Measurements from ENCODE around the gene TFR2.

Gene TFR2

DNA sequence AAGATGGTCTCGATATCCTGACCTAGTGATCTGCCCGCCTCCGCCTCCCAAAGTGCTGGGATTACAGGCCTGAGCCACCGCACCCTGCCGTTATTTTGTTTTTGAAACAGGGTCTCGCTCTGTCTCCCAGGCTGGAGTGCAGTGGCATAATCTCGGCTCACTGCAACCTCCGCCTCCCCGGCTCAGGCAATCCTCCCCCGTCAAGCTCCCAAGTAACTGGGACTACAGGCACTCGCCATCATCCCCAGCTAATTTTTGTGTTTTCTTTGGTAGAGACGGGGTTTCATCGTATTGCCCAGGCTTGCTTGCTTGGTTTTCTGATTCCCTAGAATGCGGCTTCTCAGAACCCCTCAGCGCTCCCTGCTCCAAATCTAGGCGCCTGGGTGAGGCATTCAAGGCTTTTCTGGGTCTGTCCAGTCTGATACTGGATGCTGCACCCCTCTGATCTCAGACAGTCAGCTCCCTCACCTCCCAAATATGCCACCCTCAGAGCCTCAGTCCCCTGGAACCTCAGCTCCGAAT, 1.3 kb downstream of the TFR2 start:
- H3K4me3 ChIP-seq (ENCODE audit: low read length), result no peak overlapping the region
- no peak overlapping the region for H3K9ac ChIP-seq (ENCODE audit: low read depth, low read length)
- H3K27ac ChIP-seq (ENCODE audit: low read length), result no peak overlapping the region
- no peaks in the 10 kb centered on the region for H3K27me3 ChIP-seq (ENCODE audit: insufficient read depth, low read length)
- H3K9me3 ChIP-seq (ENCODE audit: insufficient read depth, low read depth, low read length), result no peaks in the 10 kb centered on the region
- no peaks in the 10 kb centered on the region for H3K36me3 ChIP-seq (ENCODE audit: insufficient read depth, low read depth, low read length)
- no peaks in the 10 kb centered on the region for H3K4me1 ChIP-seq (ENCODE audit: insufficient read depth, low read length)

DNA sequence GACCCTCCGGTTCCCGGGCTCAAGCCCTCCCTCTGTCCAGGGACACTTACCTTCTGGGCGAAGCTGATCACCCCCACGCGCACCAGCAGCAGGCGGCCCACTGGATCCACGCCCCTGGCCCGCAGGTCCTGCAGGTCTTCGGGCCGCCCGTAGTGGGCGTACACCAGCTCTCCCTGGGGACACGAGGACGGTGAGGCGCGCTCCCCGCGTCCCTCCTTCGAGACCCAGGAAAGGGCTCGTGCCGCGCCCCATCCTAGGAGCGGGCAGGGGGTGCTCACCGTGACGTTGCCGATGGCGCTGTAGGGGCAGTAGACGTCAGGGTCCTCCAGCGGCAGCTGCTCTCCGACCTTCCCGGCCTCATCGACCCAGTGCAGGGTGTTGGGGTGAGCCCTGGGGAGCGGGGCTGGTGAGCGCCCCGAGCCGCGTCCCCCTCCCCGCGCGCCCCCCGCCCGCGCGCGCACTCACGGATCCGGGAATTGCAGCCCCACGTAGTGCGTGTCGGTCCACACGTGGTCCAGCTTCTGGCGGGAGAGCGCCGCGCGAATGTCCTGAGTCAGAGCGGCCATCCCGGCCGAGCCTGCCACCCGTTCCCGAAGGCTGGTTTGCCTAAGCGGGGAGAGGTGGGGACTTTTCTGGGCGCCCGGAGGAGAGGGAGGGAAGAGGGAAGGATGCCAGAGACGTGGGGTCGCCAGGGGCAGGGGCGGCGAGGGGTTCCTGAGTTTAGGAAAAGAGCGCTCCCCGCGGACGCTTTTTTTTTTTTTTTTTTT, 8.2 kb downstream of the TFR2 start:
- Histone ChIP-seq H3K27me3 (ENCODE audit: insufficient read depth, low read length) (peaks cover 28% of the 10 kb centered on the region), H3K36me3 (ENCODE audit: insufficient read depth, low read depth, low read length) (no peaks in the 10 kb centered on the region), H3K4me3 (ENCODE audit: low read length) (peak overlapping the region; percentile 68), H3K9ac (ENCODE audit: low read depth, low read length) (peak overlapping the region; percentile 73; the same call in 1 of the 2 replicates), H3K27ac (ENCODE audit: low read length) (no peak overlapping the region), H3K4me1 (ENCODE audit: insufficient read depth, low read length) (no peaks in the 10 kb centered on the region), H3K9me3 (ENCODE audit: insufficient read depth, low read depth, low read length) (no peaks in the 10 kb centered on the region)

DNA sequence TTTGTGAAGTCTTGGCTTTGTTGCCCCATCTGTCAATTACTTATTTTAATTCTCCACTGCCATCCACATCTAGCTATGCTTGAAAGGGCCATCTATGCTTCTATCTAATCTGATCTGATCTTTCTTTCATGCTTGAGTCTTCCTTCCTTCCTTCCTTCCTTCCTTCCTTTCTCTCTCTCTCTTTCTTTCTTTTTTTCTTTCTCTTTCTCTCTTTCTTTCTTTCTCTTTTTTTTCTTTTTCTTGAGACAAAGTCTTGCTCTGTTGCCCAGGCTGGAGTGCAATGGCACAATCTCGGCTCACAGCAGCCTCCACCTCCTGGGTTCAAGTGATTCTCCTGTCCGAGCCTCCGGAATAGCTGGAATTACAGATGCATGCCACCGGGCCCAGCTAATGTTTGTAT, 11.3 kb downstream of the TFR2 start:
- no peak overlapping the region for H3K27ac ChIP-seq (ENCODE audit: low read length)
- no peak overlapping the region for H3K4me3 ChIP-seq (ENCODE audit: low read length)
- no peaks in the 10 kb centered on the region for H3K9me3 ChIP-seq (ENCODE audit: insufficient read depth, low read depth, low read length)
- H3K4me1 ChIP-seq (ENCODE audit: insufficient read depth, low read length), result peaks cover 4% of the 10 kb centered on the region; the same call in 1 of the 2 replicates
- no peaks in the 10 kb centered on the region for H3K36me3 ChIP-seq (ENCODE audit: insufficient read depth, low read depth, low read length)
- no peak overlapping the region for H3K9ac ChIP-seq (ENCODE audit: low read depth, low read length)
- H3K27me3 ChIP-seq (ENCODE audit: insufficient read depth, low read length), result peaks cover 42% of the 10 kb centered on the region

DNA sequence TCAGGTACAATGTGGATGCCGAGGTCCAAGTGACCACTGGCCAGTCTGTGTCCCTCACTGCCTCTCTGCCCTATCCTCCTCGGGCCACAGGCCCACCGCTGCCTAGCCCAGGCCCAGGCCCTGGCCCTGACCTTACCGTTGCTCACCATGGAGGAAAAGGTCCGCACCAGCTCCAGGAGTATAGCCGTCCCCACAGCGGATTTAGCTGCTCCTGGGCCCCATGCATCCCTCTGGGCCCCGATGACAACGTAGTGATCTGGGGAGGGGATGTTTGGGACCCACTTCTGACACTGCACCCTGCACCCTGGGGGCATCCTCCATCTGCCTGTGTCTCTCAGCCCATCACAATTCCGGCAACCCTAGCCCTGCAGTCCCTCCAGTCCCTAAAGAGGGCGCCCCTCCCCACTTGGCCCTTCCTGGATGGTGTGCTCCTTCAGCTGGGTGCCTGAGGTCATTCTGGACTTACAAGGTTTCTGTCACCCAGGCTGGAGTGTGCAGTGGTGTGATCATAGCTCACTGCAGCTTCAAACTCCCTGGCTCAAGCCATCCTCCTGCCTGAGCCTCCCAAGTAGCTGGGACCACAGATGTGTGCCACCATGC, 12.1 kb downstream of the TFR2 start:
- Histone ChIP-seq H3K27me3 (ENCODE audit: insufficient read depth, low read length) (peaks cover 37% of the 10 kb centered on the region), H3K4me1 (ENCODE audit: insufficient read depth, low read length) (peaks cover 4% of the 10 kb centered on the region; the same call in 1 of the 2 replicates), H3K9ac (ENCODE audit: low read depth, low read length) (no peak overlapping the region), H3K36me3 (ENCODE audit: insufficient read depth, low read depth, low read length) (no peaks in the 10 kb centered on the region), H3K9me3 (ENCODE audit: insufficient read depth, low read depth, low read length) (no peaks in the 10 kb centered on the region), H3K4me3 (ENCODE audit: low read length) (no peak overlapping the region), H3K27ac (ENCODE audit: low read length) (no peak overlapping the region)

DNA sequence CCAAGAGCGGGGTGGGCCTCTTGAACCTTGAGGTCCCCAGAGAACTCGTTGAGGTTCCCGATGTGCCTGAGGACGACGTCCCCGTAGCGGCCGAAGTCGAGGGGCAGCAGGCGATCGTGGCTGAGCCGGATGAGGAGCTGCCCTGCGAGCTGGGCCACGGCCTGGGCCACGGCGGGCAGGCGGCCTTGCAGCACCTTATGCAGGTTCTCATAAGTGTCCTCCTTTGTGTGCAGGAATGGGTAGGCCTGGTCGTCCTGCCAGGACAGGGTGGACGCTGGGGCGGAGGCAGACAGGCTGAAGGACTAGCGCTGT, 14.2 kb downstream of the TFR2 start:
- H3K36me3 ChIP-seq (ENCODE audit: insufficient read depth, low read depth, low read length), result no peaks in the 10 kb centered on the region
- peak overlapping the region; percentile 45; the same call in 1 of the 2 replicates for H3K9ac ChIP-seq (ENCODE audit: low read depth, low read length)
- H3K9me3 ChIP-seq (ENCODE audit: insufficient read depth, low read depth, low read length), result no peaks in the 10 kb centered on the region
- H3K4me1 ChIP-seq (ENCODE audit: insufficient read depth, low read length), result peaks cover 4% of the 10 kb centered on the region; the same call in 1 of the 2 replicates
- H3K27ac ChIP-seq (ENCODE audit: low read length), result no peak overlapping the region
- peaks cover 20% of the 10 kb centered on the region for H3K27me3 ChIP-seq (ENCODE audit: insufficient read depth, low read length)
- peak overlapping the region; percentile 69; the same call in 1 of the 2 replicates for H3K4me3 ChIP-seq (ENCODE audit: low read length)

DNA sequence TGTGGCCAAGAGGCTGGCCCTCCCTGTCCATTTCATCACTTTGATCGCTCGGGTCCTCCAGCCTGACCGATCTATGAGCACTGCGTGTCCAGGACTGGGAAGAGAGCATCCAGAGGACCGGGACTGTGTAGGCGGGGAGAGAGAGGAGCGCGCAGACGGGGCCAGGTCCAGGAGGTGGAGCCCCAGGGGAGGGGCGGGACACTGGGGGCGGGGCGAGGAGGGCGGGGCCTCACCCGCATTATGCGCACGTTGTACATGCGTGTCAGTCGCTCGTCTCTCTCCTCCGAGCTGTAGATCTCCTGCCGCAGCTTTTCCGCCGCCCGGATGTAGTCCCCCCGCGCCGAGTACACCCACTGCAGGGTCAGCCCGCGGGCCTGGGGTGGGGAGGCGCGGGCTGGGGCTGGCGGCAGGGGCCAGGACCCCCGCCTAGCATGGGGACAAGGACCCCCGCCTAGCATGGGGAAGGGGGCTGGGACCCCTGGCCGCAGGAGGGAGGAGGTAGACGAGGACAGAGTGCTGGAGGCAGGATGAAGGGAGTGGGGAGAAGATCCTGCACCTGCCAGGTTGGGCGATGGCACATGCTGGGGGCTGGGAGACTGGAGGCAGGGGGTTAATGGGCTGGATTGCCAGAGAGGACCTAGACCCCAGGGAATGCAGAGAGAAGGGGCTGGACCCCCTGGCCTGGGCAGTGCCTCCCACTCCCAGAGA, 14.7 kb downstream of the TFR2 start:
- Histone ChIP-seq H3K36me3 (ENCODE audit: insufficient read depth, low read depth, low read length) (no peaks in the 10 kb centered on the region), H3K9me3 (ENCODE audit: insufficient read depth, low read depth, low read length) (no peaks in the 10 kb centered on the region), H3K4me1 (ENCODE audit: insufficient read depth, low read length) (peaks cover 4% of the 10 kb centered on the region; the same call in 1 of the 2 replicates), H3K9ac (ENCODE audit: low read depth, low read length) (peak overlapping the region; percentile 45; the same call in 1 of the 2 replicates), H3K4me3 (ENCODE audit: low read length) (peak overlapping the region; percentile 69), H3K27me3 (ENCODE audit: insufficient read depth, low read length) (peaks cover 15% of the 10 kb centered on the region), H3K27ac (ENCODE audit: low read length) (no peak overlapping the region)

DNA sequence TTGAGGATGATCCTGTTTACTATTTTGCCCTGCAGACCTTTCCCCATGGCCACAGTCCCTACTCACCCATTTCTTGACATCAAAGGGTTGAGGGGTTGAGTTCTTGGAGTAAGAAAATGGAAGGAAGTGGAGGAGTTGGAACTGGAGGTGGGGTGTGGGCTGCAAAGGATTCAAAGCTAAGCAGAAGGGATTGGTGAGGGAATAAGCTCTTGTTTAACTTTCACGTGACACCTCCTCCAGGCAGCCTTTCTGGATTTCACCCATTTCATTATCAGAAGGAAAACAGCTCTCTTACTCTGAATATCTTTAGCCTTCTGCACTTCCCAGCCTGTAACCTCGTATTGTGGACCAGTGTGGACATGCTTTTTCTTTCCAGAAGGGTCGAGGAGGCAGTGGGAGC, 15.3 kb downstream of the TFR2 start:
- peaks cover 4% of the 10 kb centered on the region; the same call in 1 of the 2 replicates for H3K4me1 ChIP-seq (ENCODE audit: insufficient read depth, low read length)
- peaks cover 14% of the 10 kb centered on the region for H3K27me3 ChIP-seq (ENCODE audit: insufficient read depth, low read length)
- H3K27ac ChIP-seq (ENCODE audit: low read length), result no peak overlapping the region
- peak overlapping the region; percentile 69 for H3K4me3 ChIP-seq (ENCODE audit: low read length)
- H3K9ac ChIP-seq (ENCODE audit: low read depth, low read length), result peak overlapping the region; percentile 41; the same call in 1 of the 2 replicates
- no peaks in the 10 kb centered on the region for H3K9me3 ChIP-seq (ENCODE audit: insufficient read depth, low read depth, low read length)
- H3K36me3 ChIP-seq (ENCODE audit: insufficient read depth, low read depth, low read length), result no peaks in the 10 kb centered on the region

DNA sequence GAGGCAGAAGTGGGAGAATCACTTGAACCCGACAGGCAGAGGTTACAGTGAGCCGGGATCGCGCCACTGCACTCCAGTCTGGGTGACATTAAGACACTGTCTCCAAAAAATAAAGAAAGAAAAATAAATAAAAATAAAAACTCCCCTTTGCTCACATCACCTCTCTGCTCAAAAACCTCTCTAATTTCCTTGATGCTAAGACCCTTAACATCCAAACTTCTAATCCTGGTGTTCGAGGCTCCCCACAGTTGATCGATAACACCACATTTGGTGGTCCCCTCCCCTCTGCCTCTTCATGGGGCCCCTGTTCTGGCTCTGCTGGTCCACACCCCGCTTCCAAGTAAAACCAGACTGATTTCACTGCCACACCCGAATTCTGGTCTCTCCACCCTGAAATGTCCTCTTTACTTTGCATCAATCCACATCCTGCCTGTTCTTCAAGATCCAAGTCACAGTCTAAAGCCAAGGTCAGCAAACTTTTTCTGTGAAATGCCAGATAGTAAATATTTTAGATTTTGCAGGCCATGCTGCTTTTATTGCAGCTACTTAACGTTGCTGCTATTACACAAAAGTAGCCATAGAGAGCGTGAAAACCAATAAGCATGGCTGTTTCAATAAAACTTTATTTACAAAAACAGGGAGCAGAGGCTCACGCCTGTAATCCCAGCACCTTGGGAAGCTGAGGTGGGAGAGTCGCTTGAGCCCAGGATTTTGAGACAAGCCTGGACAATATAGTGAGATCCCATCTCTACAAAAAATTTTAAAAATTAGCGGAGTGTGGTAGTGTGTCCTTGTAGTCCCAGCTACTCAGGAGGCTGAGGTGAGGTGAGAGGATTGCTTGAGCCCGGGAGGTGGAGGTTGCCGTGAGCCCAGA, 17.2 kb downstream of the TFR2 start:
- Histone ChIP-seq H3K27me3 (ENCODE audit: insufficient read depth, low read length) (peaks cover 14% of the 10 kb centered on the region), H3K4me1 (ENCODE audit: insufficient read depth, low read length) (peaks cover 4% of the 10 kb centered on the region; the same call in 1 of the 2 replicates), H3K27ac (ENCODE audit: low read length) (no peak overlapping the region), H3K36me3 (ENCODE audit: insufficient read depth, low read depth, low read length) (no peaks in the 10 kb centered on the region), H3K9ac (ENCODE audit: low read depth, low read length) (no peak overlapping the region), H3K9me3 (ENCODE audit: insufficient read depth, low read depth, low read length) (no peaks in the 10 kb centered on the region), H3K4me3 (ENCODE audit: low read length) (no peak overlapping the region)

DNA sequence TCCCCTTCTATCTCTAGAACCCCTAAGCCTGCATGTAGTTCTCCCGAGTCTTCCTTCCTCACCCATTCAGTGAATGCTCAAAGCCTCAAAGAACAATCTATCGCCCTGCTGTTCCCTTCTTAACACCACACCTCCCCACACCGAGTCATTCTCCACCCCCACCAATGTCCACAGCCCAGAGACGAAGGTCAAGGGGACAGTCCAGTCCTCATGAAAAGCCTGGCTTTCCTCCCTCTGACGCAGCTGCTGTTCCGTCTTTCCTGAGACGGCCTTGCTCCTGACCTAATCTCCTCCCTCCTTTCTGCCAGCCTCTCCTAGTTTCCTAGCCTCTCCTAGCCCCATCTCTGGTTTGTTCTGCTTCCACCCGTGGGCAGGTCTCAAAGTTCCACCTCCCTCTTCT, 19.8 kb downstream of the TFR2 start:
- H3K9ac ChIP-seq (ENCODE audit: low read depth, low read length), result no peak overlapping the region

DNA sequence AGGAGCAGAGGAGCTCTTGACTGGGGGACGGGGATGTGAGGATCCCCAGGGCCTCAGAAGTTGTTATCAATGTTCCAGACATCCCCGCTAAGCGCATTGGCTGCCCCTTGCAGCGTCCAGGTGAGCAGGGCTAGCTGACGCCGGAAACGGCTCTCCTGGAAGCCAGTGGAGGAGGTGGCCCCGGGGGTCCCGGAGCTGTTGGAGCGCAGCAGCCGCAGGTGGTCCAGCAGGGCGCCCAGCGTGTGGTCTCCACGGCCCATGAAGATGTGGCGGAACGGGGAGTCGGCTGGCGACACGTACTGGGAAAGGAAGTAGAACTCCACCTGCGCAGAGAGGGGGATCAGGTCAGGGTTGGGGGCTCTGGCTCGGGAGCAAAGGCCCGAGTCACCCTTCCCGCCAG, 20.5 kb downstream of the TFR2 start:
- Histone ChIP-seq H3K27me3 (ENCODE audit: insufficient read depth, low read length) (peaks cover 7% of the 10 kb centered on the region), H3K9ac (ENCODE audit: low read depth, low read length) (no peak overlapping the region), H3K4me3 (ENCODE audit: low read length) (no peak overlapping the region), H3K27ac (ENCODE audit: low read length) (no peak overlapping the region), H3K4me1 (ENCODE audit: insufficient read depth, low read length) (no peaks in the 10 kb centered on the region), H3K9me3 (ENCODE audit: insufficient read depth, low read depth, low read length) (no peaks in the 10 kb centered on the region), H3K36me3 (ENCODE audit: insufficient read depth, low read depth, low read length) (no peaks in the 10 kb centered on the region)

More for the DNA sequence above, 19.8 kb downstream of the TFR2 start:
- Histone ChIP-seq H3K27me3 (ENCODE audit: insufficient read depth, low read length) (peaks cover 14% of the 10 kb centered on the region), H3K27ac (ENCODE audit: low read length) (no peak overlapping the region), H3K4me1 (ENCODE audit: insufficient read depth, low read length) (peaks cover 4% of the 10 kb centered on the region; the same call in 1 of the 2 replicates), H3K4me3 (ENCODE audit: low read length) (no peak overlapping the region), H3K36me3 (ENCODE audit: insufficient read depth, low read depth, low read length) (no peaks in the 10 kb centered on the region), H3K9me3 (ENCODE audit: insufficient read depth, low read depth, low read length) (no peaks in the 10 kb centered on the region)

DNA sequence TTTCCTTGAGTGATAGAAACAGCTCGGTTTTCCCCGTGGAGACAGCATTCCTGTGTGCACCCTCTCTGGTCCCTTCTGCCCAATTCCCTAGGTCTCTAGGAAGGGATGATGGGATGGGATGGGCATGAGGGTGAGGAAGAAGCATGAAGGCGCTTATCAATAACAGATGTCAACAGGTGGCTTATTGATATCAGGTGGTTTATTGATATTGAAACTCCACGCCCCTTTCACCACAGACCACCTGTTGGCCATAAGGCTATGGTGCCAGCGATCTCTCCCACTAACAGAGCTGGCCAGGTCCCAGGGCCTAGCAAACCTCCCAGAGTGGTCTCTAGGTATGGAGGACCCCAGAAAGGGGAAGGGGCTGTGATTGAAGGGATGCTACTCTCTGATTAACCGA, 21.1 kb downstream of the TFR2 start:
- H3K4me3 ChIP-seq (ENCODE audit: low read length), result no peak overlapping the region
- H3K36me3 ChIP-seq (ENCODE audit: insufficient read depth, low read depth, low read length), result no peaks in the 10 kb centered on the region
- peaks cover 2% of the 10 kb centered on the region; the same call in 1 of the 2 replicates for H3K27me3 ChIP-seq (ENCODE audit: insufficient read depth, low read length)
- no peak overlapping the region for H3K27ac ChIP-seq (ENCODE audit: low read length)
- no peaks in the 10 kb centered on the region for H3K9me3 ChIP-seq (ENCODE audit: insufficient read depth, low read depth, low read length)
- H3K4me1 ChIP-seq (ENCODE audit: insufficient read depth, low read length), result no peaks in the 10 kb centered on the region
- H3K9ac ChIP-seq (ENCODE audit: low read depth, low read length), result no peak overlapping the region

Measured in iPS-20b (cell line).